CD14-positive monocyte (primary cell): ENCODE data around the gene MTR. TPM values are rescaled to one million over a fixed set of nuclear protein-coding genes. Genes with fewer than 3 reads are reported as not detected.

Source experiments
- DNase-seq, 3 donors: peaks; one replicate each; pipeline ENCODE4 v3.0.0-alpha.2; 2011 to 2022
- H2AFZ ChIP-seq: 2 replicates; pipeline ENCODE4 v1.6.0; 2012; ENCODE audit warnings: mild to moderate bottlenecking, low read depth, low read length, inconsistent platforms; ENCODE audit not compliant: insufficient read depth, poor library complexity, severe bottlenecking
- H3K27ac ChIP-seq, 2 donors: 1 replicate in 1 of 2; 2 replicates in 1 of 2; pipeline ENCODE4 v1.5.1; 2012 to 2013; ENCODE audit warnings: low read length in 2 of 2, control low read depth in 1 of 2, inconsistent platforms in 1 of 2, low read depth in 1 of 2, mild to moderate bottlenecking in 1 of 2
- H3K27me3 ChIP-seq, 2 donors: one replicate each; pipeline versions ENCODE4 v1.6.0 to v1.6.1; 2011 to 2013; ENCODE audit warnings: low read length in 2 of 2; ENCODE audit not compliant: control insufficient read depth in 2 of 2, insufficient read depth in 2 of 2
- H3K36me3 ChIP-seq, 2 donors: replicated peaks in 1 of 2; 1 replicate in 1 of 2; 2 replicates in 1 of 2; pipeline versions ENCODE4 v1.5.1 to v1.6.1; 2012 to 2013; ENCODE audit warnings: low read length in 2 of 2, control low read depth in 1 of 2, inconsistent platforms in 1 of 2, mild to moderate bottlenecking in 1 of 2; ENCODE audit not compliant: insufficient read depth in 2 of 2, control insufficient read depth in 1 of 2
- H3K4me1 ChIP-seq, 2 donors: 1 replicate in 1 of 2; 2 replicates in 1 of 2; pipeline versions ENCODE4 v1.5.1 to v1.6.1; 2012 to 2013; ENCODE audit warnings: low read length in 2 of 2, control low read depth in 1 of 2, inconsistent platforms in 1 of 2, mild to moderate bottlenecking in 1 of 2, moderate library complexity in 1 of 2; ENCODE audit not compliant: insufficient read depth in 2 of 2, control insufficient read depth in 1 of 2
- H3K4me2 ChIP-seq: replicated peaks from 2 replicates; pipeline ENCODE3; 2012; ENCODE audit warnings: low read length, moderate library complexity, mild to moderate bottlenecking; ENCODE audit not compliant: poor library complexity, severe bottlenecking; ENCODE audit errors: extremely low read depth
- H3K4me3 ChIP-seq, 3 experiments: fragments of 200-600 bp in 1 of 3; sonication (generic) in 1 of 3; replicated peaks in 1 of 3; 1 replicate in 2 of 3; 2 replicates in 1 of 3; pipeline ENCODE4 v1.5.1; 2011 to 2013; ENCODE audit warnings: low read length in 3 of 3, mild to moderate bottlenecking in 3 of 3, control low read depth in 2 of 3, low read depth in 2 of 3, inconsistent platforms in 1 of 3, moderate library complexity in 1 of 3
- H3K79me2 ChIP-seq: 2 replicates; pipeline ENCODE4 v1.6.0; 2012; ENCODE audit warnings: mild to moderate bottlenecking, control low read depth, inconsistent platforms, low read length, moderate library complexity; ENCODE audit not compliant: insufficient read depth
- H3K9ac ChIP-seq: 2 replicates; pipeline ENCODE4 v1.6.0; 2017; ENCODE audit warnings: low read length, mild to moderate bottlenecking; ENCODE audit not compliant: insufficient read depth, poor library complexity, severe bottlenecking
- H3K9me3 ChIP-seq, 2 donors: replicated peaks in 1 of 2; 1 replicate in 1 of 2; 2 replicates in 1 of 2; pipeline versions ENCODE4 v1.5.1 to v1.6.1; 2012 to 2013; ENCODE audit warnings: low read length in 2 of 2, control low read depth in 1 of 2; ENCODE audit not compliant: control insufficient read depth in 1 of 2, insufficient read depth in 1 of 2
- H4K20me1 ChIP-seq: 2 replicates; pipeline ENCODE4 v1.6.0; 2012; ENCODE audit warnings: mild to moderate bottlenecking, low read length, control low read depth, moderate library complexity; ENCODE audit not compliant: insufficient read depth
- H3K27ac Mint-ChIP-seq, 7 donors: one replicate each; pipeline ENCODE4 v1.8.0; 2020; ENCODE audit warnings: mild to moderate bottlenecking in 7 of 7, mixed read lengths in 7 of 7, moderate library complexity in 6 of 7, inconsistent platforms in 2 of 7
- H3K27me3 Mint-ChIP-seq, 3 donors: one replicate each; pipeline ENCODE4 v1.8.0; 2021 to 2022; ENCODE audit warnings: low read depth in 3 of 3, mild to moderate bottlenecking in 3 of 3, mixed read lengths in 3 of 3, moderate library complexity in 3 of 3, inconsistent platforms in 1 of 3
- H3K36me3 Mint-ChIP-seq, 2 donors: one replicate each; pipeline ENCODE4 v1.8.0; 2020; ENCODE audit warnings: mixed read lengths in 2 of 2, inconsistent platforms in 1 of 2, mild to moderate bottlenecking in 1 of 2
- H3K4me1 Mint-ChIP-seq: one replicate; pipeline ENCODE4 v1.8.0; 2020; ENCODE audit warnings: mild to moderate bottlenecking, mixed read lengths
- H3K4me3 Mint-ChIP-seq, 2 donors: one replicate each; pipeline ENCODE4 v1.8.0; 2020; ENCODE audit warnings: mild to moderate bottlenecking in 2 of 2, mixed read lengths in 2 of 2, moderate library complexity in 1 of 2
- H3K9me3 Mint-ChIP-seq, 7 donors: one replicate each; pipeline ENCODE4 v1.8.0; 2020 to 2022; ENCODE audit warnings: mixed read lengths in 7 of 7, mild to moderate bottlenecking in 6 of 7, moderate library complexity in 6 of 7, inconsistent platforms in 2 of 7
- WGBS: methylation state at CpG from one replicate; pipeline ENCODE4 v1.1.5; 2013; ENCODE audit warnings: missing lambda C conversion rate; ENCODE audit not compliant: insufficient coverage; 5-methylcytosine and 5-hydroxymethylcytosine counted together
- intact Hi-C, 2 donors: fragments of 100-400 bp; cut with micrococcal nuclease; formaldehyde crosslinking; loops; one replicate each; pipeline versions ENCODE4 v1.15.0 to v1.15.1; 2023
- polyA plus RNA-seq, 3 donors: library from polyadenylated mRNA; depleted of rRNA in 1 of 3; unstranded in 2 of 3; stranded (reverse) in 1 of 3; fragments of 300-500 nt in 2 of 3; fragments of >200 nt in 1 of 3; fragmentation: Illumina TruSeq in 2 of 3; gene quantifications; 1 replicate in 2 of 3; 2 replicates in 1 of 3; pipeline ENCODE4 v1.2.3, GENCODE V29; 2012 to 2021
- TF ChIP-seq, protein P1 (sequence below): fragments of 200-600 bp; IDR thresholded peaks from one replicate; pipeline ENCODE4 v1.8.0; 2022; ENCODE audit warnings: antibody characterized with exemption, mild to moderate bottlenecking

MTR gene
- polyA plus RNA-seq, 3 donors: 3.4 to 5.4 (median 4.7) TPM

- no peaks in the 10 kb centered on the region for H3K36me3 ChIP-seq
- H3K9me3 ChIP-seq: no peaks in the 10 kb centered on the region
- Mint-ChIP-seq H3K36me3 (no peaks in the 10 kb centered on the region), H3K4me3 (no peak overlapping the region), H3K27ac (no peak overlapping the region), H3K27me3 (peaks cover 0 to 4% (median 3%) of the 10 kb centered on the region in 3 donors), H3K9me3 (peaks cover 2 to 16% (median 6%) of the 10 kb centered on the region in 7 donors), H3K4me1 (no peaks in the 10 kb centered on the region)
- TF ChIP-seq, protein P1, sequence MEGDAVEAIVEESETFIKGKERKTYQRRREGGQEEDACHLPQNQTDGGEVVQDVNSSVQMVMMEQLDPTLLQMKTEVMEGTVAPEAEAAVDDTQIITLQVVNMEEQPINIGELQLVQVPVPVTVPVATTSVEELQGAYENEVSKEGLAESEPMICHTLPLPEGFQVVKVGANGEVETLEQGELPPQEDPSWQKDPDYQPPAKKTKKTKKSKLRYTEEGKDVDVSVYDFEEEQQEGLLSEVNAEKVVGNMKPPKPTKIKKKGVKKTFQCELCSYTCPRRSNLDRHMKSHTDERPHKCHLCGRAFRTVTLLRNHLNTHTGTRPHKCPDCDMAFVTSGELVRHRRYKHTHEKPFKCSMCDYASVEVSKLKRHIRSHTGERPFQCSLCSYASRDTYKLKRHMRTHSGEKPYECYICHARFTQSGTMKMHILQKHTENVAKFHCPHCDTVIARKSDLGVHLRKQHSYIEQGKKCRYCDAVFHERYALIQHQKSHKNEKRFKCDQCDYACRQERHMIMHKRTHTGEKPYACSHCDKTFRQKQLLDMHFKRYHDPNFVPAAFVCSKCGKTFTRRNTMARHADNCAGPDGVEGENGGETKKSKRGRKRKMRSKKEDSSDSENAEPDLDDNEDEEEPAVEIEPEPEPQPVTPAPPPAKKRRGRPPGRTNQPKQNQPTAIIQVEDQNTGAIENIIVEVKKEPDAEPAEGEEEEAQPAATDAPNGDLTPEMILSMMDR: no peak
- H2AFZ ChIP-seq: no peak overlapping the region
- intact Hi-C loops: no loop called here
- DNase-seq: no peak
- H3K4me1 ChIP-seq: no peaks in the 10 kb centered on the region
- no peak overlapping the region for H3K9ac ChIP-seq
- no peak overlapping the region for H3K4me3 ChIP-seq
- H4K20me1 ChIP-seq: no peaks in the 10 kb centered on the region
- no peaks in the 10 kb centered on the region for H3K27me3 ChIP-seq
- no peaks in the 10 kb centered on the region for H3K79me2 ChIP-seq
- no peak overlapping the region for H3K4me2 ChIP-seq
- H3K27ac ChIP-seq: no peak overlapping the region
These were observed 147.3 kb downstream of the MTR start for GRCh38 chr1:236942431-236942830.

GRCh38 chr1:236944556-236944955 lies 149.5 kb downstream of the MTR start:
- H3K4me1 Mint-ChIP-seq: no peaks in the 10 kb centered on the region
- Histone ChIP-seq H3K27me3 (no peaks in the 10 kb centered on the region), H3K4me3 (no peak overlapping the region), H4K20me1 (no peaks in the 10 kb centered on the region), H3K4me1 (no peaks in the 10 kb centered on the region), H3K9me3 (no peaks in the 10 kb centered on the region), H3K79me2 (no peaks in the 10 kb centered on the region), H3K36me3 (no peaks in the 10 kb centered on the region), H2AFZ (no peak overlapping the region), H3K27ac (no peak overlapping the region), H3K9ac (no peak overlapping the region), H3K4me2 (no peak overlapping the region)
- intact Hi-C loops: no loop called here
- DNase-seq: no peak
- H3K9me3 Mint-ChIP-seq: peaks cover 0 to 16% (median 5%) of the 10 kb centered on the region in 7 donors
- H3K36me3 Mint-ChIP-seq: no peaks in the 10 kb centered on the region
- WGBS: no CpG with 5 or more reads among the region's 2 CpGs
- peaks cover 0 to 4% (median 3%) of the 10 kb centered on the region in 3 donors for H3K27me3 Mint-ChIP-seq
- H3K27ac Mint-ChIP-seq: no peak overlapping the region
- TF ChIP-seq, protein P1: no peak
- H3K4me3 Mint-ChIP-seq: no peak overlapping the region
